OCI-M2 (cell line): Measurements from ENCODE around the gene LRRC37A3.
A peak's percentile ranks its signal among the peaks of the same experiment; 100 is the strongest.
"Not testable (repeated sequence)": the region's sequence is repeated elsewhere in the genome, so short reads cannot be mapped to it uniquely, and the experiment has no call there.

ENCODE experiments used
- DNase-seq: peaks from one replicate; lab custom pipeline; 2025; ENCODE audit not compliant: unreplicated experiment; lab: John Stamatoyannopoulos, UW

The LRRC37A3 gene

DNA sequence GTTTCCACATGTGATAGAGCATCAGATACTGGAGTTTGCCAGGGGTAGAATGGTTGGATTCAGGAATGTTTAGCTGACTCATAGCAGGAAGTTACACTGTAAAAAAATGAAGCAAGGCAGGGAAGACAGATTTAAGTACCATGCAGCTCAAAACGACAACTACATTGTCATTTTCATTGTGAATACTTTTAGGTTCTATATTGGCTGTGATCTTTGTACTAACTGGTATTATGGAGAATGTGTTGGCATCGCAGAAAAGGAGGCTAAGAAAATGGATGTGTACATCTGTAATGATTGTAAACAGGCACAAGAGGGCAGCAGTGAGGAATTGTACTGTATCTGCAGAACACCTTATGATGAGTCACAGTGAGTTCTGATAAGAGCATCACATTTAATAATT lies 8.2 kb upstream of the LRRC37A3 start:
- DNase-seq: peak; percentile 25

DNA sequence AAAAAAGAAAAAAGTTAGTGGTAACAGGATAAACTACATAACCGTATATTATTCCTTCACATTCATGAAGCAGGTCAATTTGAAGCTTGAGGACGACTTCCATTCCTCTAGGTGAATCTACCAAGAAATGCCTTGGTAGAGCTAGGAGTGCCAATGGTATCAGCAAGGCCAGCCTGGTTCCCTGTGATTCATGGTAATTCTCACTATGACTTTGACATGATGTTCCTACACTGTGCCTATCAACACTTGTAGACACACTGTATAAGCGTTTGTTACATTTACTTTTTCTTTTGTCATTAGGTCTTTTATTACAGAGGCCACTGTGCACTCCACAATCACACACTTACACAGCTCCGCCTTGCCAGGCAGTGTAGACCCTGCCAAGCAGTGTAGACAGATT lies 7.2 kb upstream of the LRRC37A3 start:
- not testable (repeated sequence) for DNase-seq

DNA sequence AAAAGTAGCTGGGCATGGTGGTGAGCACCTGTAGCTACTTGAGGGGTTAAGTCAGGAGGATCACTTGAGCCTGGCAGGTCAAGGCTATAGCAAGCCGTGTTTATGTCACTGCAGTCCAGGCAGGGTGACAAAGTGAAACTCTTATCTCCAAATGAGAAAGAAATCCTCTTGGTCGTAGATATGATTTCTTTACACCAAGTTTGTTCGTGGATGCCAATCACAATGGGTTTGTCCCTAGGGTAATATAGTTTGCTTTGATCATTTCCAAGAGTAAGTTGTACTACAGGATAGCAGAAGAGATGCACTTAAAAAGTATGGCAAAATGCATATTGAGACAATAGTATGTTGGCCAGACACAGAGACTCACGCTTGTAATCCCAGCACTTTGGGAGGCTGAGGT lies 6.0 kb upstream of the LRRC37A3 start:
- not testable (repeated sequence) for DNase-seq

DNA sequence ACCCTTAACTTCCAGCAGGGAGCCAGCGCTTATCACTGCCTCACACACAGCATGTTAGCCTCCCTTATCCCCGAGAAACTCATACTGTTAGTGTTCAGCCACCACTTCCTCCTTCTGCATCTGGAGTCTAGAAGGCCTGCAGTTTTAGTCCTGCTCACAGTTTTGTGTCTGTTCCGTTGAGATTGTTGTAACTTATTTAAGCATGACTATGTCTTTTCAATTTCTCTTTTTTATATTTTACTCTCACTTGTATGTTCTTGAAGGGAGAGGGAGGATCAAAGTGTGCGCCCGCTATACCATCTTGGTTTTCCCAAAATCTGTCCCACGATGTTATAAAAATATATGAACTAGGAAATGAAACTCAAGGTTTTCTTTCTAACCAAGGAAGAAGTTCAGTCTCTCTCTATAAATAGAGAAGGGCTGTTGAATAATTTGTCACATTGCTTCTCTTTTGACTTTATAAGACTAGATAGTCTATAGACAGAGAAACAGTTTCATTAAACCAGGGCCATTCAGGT lies 3.8 kb upstream of the LRRC37A3 start:
- not testable (repeated sequence) for DNase-seq

DNA sequence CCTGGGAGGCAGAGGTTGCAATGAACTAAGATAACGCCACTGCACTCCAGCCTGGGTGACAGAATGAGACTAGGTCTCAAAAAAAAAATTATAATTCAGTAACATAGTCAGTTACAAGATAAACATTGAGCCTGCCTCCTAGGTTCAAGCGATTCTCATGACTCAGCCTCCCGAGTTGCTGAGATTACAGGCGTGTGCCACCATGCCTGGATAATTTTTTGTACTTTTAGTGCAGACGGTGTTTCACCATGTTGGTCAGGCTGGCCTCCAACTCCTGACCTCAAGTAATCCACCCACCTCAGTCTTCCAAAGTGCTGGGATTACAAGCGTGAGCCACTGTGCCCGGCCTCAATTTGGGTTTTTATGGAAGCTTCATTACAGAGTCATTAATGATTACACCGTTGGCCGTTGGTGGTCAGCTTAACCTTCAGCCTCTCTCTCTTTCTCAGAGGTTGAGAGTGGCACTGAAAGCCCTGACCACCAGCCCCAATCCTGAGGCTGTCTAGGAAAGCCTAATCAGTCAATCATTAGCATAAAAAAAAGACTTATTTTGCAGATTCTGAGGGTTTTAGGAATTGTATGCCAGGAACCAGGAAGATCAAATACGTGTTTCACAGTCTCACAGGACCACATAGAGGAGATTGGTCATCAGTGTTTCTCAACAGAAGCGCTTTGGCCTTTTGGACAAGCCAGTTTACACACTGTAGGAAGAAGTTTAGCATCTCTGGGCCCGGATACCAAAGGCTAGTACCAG lies 1.3 kb upstream of the LRRC37A3 start:
- no peak for DNase-seq

DNA sequence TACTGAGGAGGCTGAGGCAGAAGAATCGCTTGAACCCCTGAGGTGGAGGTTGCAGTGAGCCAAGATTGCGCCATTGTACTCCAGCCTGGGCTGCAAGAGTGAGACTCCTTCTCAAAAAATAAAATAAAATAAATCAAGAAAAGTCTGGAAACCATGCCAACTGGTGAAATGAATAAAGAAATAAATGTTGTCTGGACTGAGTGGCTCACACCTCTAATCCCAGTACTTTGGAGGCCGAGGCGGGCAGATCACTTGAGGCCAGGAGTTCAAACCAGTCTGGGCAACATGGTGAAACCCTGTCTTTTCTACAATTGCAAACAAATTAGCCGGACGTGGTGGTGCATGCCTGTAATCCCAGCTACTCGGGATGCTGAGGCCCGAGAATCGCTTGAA lies 744 bp upstream of the LRRC37A3 start:
- DNase-seq: no peak

DNA sequence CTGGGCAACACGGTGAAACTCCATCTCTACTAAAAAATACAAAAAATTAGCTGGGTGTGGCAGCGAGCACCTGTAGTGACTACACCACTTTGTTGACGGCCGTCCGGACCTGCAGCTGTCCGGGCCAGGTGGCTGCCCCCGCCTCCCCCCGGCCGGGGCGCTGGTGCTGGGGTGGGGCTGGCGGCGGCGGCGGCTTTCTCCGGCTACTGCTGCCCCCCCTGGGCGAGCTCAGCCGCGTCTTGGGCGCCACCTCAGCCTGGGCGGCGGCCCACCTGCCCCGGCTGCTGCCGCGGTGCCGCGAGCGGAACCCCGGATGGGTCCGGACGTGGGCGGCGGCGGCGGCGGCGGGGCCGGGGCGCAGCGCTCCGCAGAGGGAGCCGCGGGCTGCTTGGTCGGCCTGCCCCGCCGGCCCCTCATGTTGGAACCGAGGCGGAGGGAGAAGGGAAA lies 413 bp downstream of the LRRC37A3 start:
- DNase-seq: not testable (repeated sequence)

DNA sequence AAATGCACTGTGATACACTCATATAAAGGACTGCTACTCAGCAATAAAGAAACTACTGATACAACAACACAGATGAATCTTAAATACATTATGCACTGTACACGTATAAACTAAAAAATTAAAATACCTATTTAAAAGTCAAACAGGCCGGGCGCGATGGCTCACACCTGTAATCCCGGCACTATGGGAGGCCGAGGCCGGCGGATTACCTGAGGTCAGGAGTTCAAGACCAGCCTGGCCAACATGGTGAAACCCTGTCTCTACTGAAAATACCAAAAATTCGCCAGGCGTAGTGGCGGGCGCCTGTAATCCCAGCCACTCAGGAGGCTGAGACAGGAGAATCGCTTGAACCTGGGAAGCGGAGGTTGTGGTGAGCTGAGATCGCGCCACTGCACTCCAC lies 1.7 kb downstream of the LRRC37A3 start:
- not testable (repeated sequence) for DNase-seq

DNA sequence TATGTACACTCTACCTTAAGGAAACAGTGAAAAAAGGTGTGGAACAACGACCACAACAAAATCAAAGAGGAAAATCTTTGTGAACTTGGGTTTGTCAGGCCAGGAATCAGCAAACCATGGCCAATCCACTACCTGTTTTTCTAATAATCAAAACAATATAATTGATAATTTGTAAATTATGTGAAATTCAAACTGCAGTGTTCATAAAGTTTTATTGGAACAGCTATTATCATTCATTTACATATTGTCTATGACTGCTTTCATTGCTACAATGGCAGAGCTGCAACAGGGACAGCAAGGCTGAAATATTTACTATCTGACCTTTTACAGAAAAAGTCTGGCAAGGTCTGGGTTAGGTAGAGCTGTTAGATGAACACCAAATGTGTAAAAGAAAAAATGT lies 4.0 kb downstream of the LRRC37A3 start:
- DNase-seq: not testable (repeated sequence)

DNA sequence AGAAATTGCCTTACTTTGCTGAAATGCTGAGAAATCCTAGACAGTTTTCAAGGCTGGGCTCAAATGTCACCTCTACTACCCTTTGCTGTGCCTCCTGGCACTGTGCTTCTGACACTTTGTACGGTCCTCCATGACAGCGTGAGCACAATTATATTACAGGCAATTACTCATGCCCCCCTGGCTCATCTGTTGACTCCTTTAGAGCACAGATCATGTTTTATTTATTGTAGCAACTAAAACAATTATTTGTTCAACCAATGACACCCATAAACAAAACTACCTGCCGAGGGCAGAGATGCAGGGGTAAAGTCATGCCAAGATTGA lies 9.1 kb downstream of the LRRC37A3 start:
- DNase-seq: not testable (repeated sequence)

DNA sequence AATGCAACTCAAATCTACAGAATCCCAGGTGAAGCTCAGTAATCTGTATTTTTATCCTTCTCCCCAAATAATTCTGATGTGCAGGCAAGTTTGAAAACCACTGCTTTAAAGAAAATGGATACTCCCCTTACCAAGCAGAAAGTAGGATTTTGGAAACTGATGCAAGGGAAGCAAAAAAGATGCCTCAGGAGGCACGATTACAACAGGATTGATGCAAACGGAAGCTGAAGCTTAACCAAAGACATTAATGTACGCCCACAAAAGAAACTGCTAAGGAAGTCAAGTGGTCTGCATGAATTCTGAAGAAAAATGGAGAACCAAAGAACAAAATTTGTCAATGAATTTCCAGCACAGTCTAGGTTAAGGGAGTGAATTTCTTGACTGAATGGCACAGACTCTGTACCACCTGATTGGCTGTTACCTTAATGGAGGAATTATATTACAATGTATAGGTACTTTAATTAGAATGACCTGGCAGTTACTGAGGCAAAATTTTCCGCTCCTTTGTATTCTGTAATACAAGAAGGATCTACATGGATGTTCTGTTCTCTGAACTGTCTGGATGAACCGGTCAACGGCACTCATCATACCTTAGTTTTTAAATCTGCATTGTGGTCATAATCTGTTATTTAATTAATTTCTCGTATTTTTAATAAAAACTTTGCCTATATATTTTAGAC lies 9.6 kb downstream of the LRRC37A3 start:
- not testable (repeated sequence) for DNase-seq

DNA sequence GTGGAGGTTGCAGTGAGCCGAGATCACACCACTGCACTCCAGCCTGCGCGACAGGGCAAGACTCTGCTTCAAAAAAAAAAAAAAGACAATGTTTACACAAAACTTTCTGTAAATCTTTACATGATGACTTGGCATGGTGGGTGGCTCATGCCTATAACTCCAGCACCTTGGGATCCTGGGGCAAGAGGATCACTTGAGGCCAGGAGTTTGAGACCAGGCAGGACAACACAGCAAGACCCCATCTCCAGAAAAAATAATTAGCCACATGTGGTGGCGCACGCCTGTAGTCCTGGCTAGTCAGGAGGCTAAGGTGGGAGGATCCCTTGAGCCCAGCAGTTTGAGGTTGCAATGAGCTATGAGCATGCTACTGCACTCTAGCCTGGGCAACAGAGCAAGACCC lies 15.2 kb downstream of the LRRC37A3 start:
- not testable (repeated sequence) for DNase-seq

DNA sequence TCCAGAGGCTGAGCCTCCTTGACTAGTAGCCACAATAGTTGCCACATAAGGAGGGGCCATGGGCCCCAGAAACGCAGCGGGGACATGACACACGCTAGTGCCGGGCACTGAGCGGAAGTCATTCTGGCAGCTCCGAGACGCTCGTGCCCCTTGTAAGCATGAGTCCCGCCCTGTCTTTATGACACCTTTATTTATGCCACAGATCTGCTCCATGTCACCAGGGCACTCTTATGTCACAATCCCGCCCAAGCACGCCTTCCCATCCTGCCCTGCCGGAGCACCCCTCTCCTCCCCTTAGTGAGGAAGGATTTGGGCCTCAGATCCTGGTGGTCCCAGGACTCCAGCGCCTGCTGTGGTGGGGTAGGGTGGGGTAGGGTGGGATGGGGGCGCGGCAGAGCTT lies 22.1 kb downstream of the LRRC37A3 start:
- DNase-seq: not testable (repeated sequence)

DNA sequence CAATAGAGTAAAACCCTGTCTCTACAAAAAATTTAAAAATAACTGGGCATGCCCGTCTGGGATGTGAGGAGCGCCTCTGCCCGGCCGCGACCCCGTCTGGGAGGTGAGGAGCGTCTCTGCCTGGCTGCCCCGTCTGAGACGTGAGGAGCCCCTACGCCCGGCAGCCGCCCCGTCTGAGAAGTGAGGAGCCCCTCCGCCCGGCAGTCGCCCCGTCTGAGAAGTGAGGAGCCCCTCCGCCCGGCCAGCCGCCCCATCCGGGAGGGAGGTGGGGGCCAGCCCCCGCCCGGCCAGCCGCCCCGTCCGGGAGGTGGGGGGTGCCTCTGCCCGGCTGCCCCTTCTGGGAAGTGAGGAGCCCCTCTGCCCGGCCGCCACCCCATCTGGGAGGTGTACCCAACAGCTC lies 45.1 kb downstream of the LRRC37A3 start:
- DNase-seq: not testable (repeated sequence)

DNA sequence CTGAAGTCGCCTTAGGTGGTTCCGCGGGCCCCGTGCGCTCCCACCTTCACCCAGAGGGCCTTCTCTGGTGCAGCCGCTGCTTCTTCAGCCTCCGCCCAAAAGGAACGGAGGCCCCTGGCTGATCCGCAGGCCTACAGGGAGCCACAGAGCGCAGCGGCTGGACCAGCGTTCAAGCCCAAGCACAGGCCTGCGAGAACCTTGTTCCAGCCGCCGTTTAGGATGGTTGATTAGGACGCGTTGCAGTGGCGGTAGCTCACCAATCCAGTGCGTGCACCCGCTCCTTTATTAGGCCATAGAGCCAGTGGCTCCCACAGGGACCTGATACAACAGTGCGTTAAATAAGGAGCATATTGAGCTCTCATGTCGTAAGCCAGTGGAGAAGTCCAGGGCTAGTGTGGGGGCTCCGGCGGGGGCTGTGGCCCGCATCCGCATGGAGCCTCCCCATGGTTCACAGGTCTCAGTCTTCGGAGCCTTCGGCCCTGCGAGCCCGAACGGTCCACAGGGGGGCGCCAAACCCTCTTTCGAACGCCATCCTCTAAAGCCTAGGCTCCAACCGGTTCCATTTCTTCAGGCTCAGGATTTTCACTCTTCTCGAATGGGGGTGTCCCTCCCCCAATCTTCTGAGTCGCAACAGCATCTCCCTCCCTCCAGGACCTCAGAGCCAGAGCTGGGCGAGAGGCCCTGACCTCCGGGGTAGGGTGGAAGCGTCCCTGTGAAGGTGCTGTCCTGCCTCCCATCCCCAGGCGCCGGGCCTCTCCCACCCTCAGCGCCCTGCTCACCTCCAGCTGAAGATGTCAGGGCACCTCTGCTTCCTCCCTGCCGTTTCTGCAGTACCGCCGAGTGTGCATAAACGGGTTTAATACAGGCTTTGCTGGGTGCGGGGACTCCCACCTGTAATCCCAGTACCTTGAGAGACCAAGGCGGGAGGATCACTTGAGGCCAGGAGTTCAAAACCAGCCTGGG lies 71.5 kb downstream of the LRRC37A3 start:
- not testable (repeated sequence) for DNase-seq

DNA sequence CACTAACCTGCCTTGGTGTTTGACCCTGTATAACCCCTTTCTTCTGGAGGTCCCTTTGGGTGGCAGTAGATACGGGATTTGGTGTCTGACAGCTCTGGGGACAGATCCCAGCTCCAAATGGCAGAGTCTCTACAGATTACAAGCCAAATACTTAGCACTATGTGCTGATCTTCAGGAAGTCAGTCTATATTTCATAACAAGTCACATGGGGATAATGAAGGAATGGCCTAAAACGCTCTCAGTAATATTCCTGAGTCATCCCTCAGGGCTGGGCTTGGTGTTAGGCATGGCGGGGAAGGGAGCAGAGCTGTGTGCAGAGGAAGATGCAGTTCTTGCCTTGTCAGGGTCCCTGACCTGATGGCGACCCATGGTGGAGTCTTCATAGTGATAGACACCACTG lies 72.4 kb downstream of the LRRC37A3 start:
- not testable (repeated sequence) for DNase-seq

DNA sequence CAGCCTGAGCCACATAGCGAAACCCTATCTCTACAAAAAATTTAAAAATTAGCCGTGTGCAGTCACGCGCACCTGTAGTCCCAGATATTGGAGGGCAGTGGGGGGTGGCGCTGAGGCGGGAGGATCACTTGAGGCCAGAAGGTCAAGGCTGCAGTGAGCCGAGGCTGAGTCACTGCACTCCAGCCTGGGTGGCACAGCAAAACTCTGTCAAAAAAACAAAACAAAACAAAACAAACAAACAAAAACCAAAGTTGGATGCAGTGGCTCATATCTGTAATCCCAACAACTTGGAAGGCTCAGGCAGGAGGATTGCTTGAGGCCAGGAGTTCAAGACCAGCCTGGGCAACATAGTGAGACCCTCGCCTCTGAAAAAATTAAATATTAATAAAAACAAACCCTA lies 75.4 kb downstream of the LRRC37A3 start:
- DNase-seq: not testable (repeated sequence)

DNA sequence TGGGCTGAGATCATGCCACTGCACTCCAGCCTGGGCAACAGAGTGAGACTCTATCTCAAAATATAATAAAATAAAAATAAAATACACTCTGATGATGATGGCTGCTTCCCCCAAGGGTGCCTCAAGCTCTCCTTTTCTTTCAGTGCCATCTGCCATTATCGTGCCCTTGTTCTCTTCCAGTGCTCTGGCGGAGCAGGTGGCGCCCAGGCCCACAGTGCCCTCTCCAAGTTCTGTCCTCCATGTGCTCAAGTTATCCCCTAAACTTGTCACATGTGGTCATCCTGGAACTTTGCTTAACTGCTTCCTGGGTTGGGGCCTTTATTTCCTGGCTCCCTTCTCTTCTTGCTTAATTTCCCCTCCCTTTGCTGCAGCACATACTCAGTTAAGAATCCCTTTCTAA lies 76.4 kb downstream of the LRRC37A3 start:
- DNase-seq: not testable (repeated sequence)

DNA sequence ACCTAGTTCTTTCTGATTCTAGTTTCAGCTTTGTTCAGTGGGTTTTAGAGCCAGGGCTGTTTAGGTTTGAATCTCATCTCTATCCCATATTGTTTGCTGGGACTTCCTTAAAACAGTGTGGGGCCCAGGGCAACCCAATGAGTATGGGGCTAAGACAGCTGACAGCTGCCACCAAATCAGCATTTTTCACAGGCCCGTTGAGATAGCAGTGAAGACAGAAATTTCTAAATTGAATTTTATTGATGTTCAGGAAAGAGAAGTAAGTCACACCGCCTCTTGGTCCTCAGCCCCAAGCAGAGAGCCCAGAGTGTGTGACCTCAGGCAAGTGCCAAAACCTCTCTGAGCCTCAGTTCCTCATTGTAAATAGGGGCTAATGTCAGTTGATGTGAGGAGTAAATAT lies 78.3 kb downstream of the LRRC37A3 start:
- DNase-seq: not testable (repeated sequence)

DNA sequence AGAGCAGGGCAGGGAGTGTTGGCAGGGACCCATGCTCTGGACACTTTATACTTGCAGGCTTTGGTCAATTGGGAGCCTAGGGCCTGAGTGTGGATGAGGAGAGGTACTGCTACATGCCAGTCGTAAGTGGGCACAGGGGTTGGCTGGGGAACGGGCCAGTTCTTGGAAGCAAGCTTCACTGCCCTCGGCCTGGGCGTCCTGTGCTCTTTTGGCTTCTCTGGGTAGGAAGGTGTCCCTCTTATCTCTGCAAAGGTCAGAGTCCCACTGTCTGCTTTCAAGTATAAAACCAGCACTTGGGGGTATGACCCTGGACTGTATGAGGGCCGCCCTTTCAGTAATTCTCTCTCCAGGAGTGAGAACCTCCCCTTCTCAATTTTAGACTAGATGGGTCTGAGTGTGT lies 80.8 kb downstream of the LRRC37A3 start:
- not testable (repeated sequence) for DNase-seq
